T-helper 2 cell treated with Interferon-gamma antibody and Interleukin-4, amounts not matched to agents 100 ng/mL and 5 ng/mL, for 36 hours (primary cell): ENCODE results near the gene FCN1. TPM values are rescaled to one million over a fixed set of nuclear protein-coding genes. Genes with fewer than 3 reads are reported as not detected.

Experiments used
- intact Hi-C: fragments of 100-400 bp; cut with micrococcal nuclease; formaldehyde crosslinking; loops from one replicate; pipeline ENCODE4 v1.15.1; 2023
- total RNA-seq: library from RNA; stranded (reverse); gene quantifications from 2 replicates; pipeline ENCODE4 v1.2.3, GENCODE V29; 2022

Gene FCN1
- total RNA-seq, 1 donor from 2014 or later: not detected

GRCh38 chr9:134915046-134915985 is 2.4 kb downstream of the FCN1 start:
- intact Hi-C loops: no loop called here

- intact Hi-C loops: no loop called here
Measured at GRCh38 chr9:134914501-134914834, 3.2 kb downstream of the FCN1 start.

GRCh38 chr9:134913713-134914500 is 3.8 kb downstream of the FCN1 start:
- intact Hi-C loops: no loop called here

DNA sequence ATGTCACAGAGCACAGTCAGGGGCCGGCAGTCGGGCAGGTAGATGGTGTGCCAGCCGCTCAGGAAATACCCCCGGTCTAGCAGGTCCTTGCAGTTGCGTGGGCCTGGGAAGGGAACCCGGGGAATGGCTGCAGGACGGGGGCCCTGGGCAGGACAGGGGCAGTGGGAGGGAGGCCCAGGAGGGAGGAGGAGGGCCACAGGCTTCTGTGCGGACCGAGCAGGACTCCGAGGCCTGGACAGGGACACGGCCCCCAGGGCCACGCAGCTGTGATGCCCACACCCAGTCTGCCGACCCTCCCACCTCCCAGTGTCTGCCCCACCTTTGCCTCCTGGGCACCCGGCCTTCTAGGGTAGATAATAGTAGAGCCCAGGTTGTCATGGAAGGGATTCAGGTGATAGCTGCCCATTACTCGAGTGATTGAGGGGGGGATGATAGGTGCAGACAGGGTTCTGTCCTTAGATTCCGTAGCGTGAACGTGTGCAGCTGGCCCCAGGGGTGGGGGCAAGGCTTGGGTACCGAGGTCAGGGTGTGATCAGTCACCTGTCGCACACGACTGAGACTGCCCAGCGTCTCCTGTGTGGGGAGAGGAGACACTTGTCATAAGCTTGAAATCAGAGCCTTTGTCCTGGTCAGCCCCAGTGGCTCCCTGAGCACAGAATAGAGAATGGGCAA is 4.5 kb downstream of the FCN1 start:
- intact Hi-C loops: no loop called here

DNA sequence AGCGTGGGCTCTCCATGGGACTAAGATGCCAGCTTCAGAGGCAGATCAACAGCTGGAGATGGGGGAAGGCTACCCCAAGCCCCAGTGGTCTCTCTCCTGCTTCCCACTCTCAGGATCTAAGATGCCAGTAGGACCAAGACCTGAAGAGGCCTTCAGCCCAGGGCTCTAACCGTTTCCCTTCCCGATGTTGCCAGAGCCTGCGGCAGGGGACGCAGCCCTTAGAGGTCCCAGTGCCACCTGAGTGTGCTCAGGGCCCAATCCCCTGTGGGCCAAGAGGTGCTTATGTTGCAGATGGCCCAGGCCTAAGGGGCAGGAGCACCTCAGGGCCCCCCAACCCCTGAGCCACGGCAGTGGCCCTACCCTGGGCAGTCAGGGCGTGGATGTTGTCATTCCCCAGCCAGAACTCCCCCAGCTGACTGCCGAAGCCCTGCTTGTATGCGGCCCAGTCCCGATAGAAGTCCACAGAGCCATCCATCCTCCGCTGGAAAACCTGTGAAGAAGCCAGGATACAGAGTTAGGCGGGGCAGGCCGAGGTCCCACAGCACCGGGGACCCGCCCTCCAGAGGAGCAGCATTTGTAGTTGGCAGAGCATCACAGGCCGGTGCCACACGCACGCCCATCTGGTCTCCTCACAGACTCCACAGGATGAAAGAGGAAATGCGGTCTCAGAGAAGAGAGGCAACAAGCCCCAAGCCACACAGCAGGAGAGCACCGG is 5.4 kb downstream of the FCN1 start:
- intact Hi-C loops: no loop called here

DNA sequence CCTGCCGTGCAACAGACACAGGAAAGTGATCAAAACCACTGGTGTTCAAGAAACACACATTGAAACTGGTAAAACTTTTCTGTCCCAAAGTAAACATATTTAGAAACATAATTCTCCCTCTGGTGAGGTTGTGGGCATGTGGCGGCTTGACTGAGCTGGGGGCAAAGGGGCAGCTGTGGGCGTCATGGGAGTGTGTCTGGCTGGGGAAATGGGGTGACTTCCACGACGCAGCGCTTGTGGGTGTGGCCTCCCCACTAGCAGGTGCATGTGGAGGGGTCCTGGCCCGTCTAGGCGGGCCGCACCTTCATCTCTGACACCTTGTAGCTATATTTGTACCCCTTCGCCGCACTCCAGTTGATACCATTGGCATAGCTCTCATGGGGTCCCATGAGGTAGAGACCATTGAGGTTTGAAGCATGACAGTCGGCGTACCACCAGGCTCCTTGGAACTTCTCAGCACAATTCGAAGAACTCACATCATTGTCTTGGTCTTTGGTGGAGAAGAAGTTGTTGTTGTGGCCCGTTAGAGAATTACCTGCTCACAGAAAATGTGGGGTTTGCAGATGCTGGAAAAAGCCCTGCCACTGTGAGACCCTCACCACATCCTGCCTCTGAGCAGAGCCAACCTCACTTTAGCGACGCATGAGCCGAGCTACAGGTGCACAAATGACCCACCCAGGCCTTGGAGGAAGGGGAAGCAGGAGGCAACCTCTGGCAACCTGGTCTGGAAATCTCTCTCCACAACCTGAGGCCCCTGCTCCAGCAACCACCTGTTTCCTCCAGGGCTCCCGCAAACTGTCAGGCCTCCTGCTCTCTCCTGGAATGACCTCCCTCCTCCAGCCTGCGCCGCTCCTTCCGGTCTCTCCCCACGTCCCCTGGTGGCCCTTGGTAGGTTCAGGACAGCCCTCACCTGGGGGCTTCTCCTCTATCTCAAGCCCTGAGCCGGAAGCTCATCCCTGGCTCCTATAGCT is 7.9 kb downstream of the FCN1 start:
- intact Hi-C loops: no loop called here

- intact Hi-C loops: no loop called here
Measured at GRCh38 chr9:134908524-134909309, 9.0 kb downstream of the FCN1 start.

DNA sequence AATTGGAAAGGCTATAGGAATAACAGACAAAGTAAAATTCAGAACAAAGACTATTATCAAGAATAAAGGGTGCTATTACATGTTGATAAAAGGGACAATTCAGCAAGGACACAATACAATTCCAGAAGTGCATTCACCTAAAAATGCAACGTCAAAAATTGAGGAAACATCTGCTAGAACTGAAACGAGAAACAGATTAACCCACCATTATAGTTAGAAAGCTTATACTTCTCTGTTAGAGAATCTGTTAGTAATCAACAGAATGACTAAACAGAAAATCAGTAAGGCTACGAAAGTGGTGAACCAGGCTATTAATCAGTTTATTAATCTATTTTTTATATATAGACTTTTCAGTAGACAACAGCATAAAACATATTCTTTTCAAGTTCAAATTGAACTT is 14.8 kb downstream of the FCN1 start:
- intact Hi-C loops: no loop called here

DNA sequence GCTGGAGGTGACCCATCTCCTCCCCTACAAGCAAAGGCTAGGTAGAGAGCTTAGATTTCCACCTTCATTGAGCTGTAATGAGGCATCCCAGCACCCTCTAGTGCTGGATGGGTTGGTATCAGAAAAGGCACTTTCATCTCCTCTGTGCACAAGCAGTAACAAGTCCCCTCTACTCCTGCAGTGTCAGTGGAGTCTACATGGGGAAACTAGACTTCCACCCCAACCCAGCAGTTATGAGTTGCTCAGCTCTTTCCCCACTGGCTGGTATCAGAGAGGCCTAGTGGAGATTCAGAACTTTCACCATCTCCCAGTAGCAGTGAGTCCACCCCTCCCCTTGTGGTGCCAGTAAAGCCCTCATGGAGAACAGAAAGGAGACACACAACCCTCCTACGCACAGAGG is 17.9 kb downstream of the FCN1 start:
- intact Hi-C loops: no loop called here

DNA sequence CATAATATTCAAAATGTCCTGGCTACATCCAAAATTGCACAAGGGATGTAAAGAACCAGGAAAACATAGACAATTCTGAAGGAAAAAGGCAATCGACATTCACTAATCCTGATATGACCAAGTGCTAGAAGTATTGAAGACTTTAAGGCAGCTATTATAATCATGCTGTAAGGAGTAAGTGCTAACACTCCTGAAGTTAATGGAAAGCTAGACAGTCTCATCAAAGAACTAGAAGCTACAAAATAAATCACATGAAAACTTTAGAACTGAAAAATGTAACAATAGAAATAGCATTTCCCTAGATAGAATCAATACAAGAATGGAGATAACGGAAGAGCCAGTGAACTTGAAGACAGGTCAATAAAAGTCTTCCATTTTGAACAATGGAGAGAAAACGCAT is 18.5 kb downstream of the FCN1 start:
- intact Hi-C loops: no loop called here

DNA sequence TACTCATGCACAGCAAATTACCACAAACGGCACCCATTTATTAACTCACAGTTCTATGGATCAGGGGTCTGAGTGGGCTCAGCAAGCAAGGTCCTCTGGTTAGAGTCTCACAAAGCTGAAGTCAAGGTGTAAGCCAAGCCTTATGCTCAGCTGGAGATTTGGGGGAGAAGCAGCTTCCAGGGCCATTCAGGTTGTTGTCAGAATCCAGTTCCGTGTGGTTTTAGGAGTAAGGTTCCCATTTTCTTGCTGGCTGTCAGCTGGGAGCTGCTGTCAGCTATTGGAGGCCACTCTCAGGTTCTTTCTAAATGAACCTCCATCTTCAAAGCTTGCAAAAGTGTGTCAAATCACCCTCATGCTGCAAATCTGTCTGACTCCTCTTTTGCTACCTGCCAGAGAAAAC is 19.4 kb downstream of the FCN1 start:
- intact Hi-C loops: no loop called here

DNA sequence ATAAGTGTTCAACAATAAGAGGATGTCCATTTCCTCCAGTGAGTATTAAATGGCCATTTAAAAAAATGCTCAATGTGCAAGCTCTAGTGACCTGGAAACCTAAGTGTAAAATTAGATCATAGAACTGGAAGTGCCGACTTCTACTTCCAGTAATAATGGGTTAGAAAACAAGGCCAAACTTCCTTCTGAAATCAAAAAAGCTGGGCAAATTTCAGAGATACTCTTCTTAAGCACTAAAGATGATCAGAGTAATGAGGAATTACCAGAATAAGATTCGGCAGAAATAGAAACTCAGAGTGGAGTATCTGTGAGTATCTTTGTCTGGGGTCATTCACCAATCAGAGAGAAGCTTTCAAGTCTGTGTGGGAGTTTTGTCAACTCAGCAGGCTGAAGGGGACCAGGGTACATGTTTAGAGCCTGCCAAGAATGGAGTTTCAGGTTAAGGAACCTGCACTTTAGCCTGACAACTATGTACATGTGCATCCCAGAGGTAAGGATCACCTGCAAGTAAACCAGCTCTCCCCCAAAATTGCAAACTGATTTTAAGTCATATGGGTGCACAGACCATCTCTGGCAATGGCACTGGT is 20.0 kb downstream of the FCN1 start:
- intact Hi-C loops: no loop called here

DNA sequence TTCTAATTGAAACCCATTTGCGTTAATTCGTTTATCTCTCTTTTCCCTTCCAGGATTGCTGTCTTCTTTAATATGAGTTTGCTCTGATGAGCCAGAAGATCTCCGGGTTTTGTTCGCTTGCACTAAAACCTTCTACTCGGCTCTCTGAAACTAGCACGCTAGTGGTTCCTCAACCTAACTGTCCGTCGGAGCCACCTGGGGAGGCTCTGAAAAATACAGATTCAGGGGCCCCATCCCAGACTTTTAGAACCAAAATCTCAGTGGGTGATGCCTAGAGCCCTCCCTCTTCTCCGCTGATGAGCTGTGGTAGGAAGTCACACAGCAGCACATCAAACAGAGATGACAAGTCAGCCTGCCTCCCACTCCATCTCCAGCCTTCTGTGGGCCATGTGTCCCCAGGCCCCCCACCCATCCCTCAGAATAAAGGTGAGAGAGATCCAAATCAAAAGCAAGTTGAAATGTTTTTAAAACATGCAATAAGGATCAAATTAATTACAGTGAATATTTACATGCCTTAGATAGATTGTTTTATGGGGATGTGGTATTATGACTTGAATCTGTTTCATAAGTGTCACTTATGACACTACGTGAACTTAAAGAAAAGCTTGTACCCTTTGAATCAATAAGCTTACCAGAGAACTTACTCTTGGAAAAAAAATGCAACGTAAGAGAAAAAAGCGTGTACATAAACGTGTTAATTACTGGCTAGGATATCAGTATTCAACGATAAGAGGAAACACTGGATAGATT is 20.7 kb downstream of the FCN1 start:
- intact Hi-C loops: no loop called here

DNA sequence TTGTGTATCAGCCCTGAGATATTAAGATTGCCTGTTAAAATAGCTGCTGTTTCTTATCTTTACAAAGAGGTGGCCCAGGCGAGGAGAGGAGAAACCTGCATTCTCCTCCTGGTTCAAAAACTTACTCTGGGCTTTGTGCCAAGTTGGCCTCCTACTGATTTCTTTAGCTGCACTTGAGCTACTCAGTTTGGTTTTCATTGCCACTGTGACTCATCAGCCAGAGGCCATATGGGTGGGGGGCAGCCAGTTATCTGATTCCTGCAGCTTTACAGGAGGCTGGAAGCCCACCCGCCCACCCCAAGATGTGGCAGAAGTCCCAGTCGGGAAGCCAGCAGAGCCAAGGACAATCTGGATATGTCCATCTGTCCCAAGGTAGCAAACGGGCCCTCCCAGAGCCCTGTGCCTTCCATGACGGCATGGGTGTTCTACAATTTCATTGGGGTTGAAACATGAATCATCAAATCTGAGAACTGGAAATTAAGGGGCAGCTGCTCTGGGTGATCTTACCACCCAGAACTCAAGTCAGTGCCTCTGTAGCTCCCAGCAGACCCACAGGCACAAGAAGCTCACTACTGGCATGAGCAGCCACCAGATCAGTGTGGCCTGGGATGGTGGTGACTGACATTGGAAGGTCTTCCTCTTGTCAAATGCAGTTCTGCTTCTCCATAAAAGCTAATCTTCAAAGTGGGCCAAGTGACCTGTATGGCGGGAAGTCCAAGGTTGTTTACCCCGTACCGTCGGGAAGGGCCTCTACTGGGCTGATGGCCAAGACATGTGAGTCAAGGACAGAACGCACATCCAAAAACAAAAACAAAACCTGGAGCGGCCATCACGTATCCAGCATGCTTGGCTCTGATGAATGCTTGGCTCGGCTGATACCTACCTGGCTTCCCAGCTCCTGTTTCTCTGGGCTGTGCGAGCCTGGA is 21.5 kb downstream of the FCN1 start:
- intact Hi-C loops: no loop called here

DNA sequence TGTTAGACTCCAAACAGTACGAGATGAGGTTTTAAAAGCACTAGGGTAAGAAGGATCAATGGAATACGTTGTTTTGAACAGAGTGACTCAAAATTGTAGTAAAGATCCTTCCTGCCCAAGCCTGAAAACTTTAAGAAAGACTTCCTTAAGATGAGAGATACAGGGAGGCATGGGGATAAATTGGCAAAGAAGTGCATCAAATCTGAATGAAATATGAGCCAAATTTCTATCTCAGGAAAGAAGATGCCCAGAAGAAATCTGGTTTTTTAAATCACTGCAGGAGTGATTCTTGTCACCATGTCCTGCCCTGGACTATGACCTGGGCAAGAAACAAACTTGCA is 22.2 kb downstream of the FCN1 start:
- intact Hi-C loops: no loop called here

DNA sequence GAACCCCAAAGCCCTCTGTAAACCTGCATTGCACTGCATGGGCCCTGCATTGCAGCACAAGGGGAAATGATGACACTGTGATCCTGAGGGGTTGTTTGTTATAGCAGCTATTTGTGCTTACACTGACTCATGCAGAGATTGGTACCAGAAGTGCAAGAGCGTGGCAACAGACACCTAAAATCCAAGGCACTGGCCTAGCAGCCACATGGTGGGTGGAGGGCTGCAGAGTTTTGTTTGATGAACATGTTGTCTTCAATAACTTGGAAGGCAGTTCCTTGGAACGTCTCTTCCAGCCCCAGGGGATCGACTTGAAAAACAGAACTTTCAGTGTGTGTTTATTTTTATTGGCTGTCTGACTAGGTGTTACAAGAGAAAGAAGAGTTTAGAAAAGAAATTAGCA is 22.6 kb downstream of the FCN1 start:
- intact Hi-C loops: no loop called here

DNA sequence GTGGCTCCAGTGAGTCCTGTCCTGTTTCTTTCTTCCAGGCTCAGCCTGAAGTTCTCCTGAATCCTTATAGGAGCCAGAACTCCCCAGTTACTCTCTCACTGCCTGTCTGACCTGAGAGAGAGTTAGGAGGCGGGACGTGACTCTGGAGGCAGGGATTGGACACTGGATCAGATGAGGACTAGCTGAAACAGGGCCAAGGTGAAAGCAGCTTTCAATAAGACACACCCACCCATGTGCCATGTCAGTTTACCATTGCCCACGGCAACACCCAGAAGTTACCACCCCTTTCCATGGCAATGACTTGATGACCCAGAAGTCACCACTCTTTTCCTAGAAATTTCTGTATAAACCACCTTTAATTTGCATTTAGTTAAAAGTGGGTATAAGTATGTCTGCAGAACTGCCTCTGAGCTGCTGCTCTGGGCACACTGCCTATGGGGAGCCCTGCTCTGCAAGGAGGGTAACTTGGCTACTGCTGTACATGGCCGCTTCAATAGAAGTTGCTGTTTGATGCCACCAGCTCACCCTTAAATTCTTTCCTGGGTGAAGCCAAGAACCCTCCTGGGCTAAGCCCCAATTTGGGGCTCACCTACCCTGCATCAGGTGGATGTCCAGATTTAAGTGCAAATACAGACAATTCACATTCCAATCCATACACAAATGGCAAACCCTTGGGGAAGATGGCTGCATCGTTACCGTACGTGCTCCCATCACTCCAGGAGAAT is 23.4 kb downstream of the FCN1 start:
- intact Hi-C loops: no loop called here
